ENCODE measurements around the gene ZNF648.
"Not testable (repeated sequence)": the region's sequence is repeated elsewhere in the genome, so short reads cannot be mapped to it uniquely, and the experiment has no call there.

ZNF648 gene

GRCh38 chr1:182029002-182029378, 32.5 kb downstream of the ZNF648 start:
- no peak for DNase-seq (ENCODE audit: low read depth)

DNA sequence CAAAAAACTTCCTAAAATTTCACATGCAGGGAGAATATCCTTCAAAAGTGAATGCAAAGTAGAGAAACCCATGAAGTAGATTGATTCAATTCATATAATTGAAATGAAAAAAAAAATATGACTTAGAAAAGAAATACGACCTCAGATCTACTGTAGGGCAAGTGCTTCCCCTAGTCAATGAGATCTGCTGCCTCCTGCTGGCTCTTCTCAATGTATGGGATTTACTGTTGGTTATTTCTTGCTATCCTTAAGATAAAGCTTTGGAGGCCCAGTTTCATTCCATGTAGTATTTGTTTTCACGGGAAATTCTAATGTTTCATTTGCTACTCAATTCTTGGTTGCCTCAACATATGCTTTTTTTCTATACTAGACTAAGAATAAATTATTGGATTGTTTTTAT, 46.2 kb downstream of the ZNF648 start:
- no peak for DNase-seq (ENCODE audit: low read depth)

- not testable (repeated sequence) for DNase-seq (ENCODE audit: low read depth)
Measured at GRCh38 chr1:182010800-182011370, 50.6 kb downstream of the ZNF648 start.

DNA sequence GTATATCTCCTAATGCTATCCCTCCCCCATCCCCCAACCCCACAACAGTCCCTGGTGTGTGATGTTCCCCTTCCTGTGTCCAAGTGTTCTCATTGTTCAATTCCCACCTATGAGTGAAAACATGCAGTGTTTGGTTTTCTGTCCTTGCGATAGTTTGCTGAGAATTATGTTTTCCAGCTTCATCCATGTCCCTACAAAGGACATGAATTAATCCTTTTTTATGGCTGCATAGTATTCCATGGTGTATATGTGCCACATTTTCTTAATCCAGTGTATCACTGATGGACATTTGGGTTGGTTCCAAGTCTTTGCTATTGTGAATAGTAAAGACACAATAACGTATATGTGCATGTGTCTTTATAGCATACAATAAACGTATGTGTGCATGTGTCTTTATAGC, 56.1 kb downstream of the ZNF648 start:
- DNase-seq (ENCODE audit: low read depth): not testable (repeated sequence)

DNA sequence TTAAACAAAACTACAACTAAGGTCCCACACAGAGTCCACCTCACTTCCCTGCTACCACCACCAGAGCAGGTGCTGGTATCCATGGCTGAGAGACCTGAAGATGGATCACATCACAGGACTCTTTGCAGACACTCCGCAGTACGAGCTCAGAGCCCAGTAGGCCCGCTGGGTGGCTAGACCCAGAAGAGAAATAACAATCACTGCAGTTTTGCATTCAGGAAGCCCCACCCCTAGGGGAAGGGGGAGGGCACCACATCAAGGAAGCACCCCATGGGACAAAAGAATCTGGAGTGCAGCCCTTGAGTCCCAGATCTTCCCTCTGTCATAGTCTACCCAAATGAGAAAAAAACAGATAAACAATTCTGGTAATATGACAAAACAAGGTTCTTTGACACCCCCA, 56.9 kb downstream of the ZNF648 start:
- DNase-seq (ENCODE audit: low read depth): no peak
